NCI-H1694 treated with DMSO at 0.1 percent for 48 hours (cell line): ENCODE measurements around the gene MUSTN1.

Source experiments
- DNase-seq: peaks from one replicate; lab custom pipeline; 2025; lab: John Stamatoyannopoulos, UW

MUSTN1 gene

GRCh38 chr3:52784931-52785590 lies 49.8 kb downstream of the MUSTN1 start:
- DNase-seq: no peak

GRCh38 chr3:52784021-52784621 lies 50.7 kb downstream of the MUSTN1 start:
- DNase-seq: no peak

GRCh38 chr3:52783211-52783555 lies 51.6 kb downstream of the MUSTN1 start:
- no peak for DNase-seq
